Esophagus (tissue), 2 donors: Measurements from ENCODE around the gene CNKSR1. TPM values are rescaled to one million over a fixed set of nuclear protein-coding genes. Genes with fewer than 3 reads are reported as not detected.

ENCODE experiments used
- H3K27ac ChIP-seq, 2 donors: one replicate each; pipeline ENCODE4 v1.5.1; 2013; ENCODE audit warnings: low read depth in 2 of 2, mild to moderate bottlenecking in 2 of 2, inconsistent platforms in 1 of 2, low read length in 1 of 2, moderate library complexity in 1 of 2
- H3K27me3 ChIP-seq, 2 donors: one replicate each; pipeline ENCODE4 v1.6.1; 2013; ENCODE audit warnings: low read length in 2 of 2, control low read depth in 1 of 2, mild to moderate bottlenecking in 1 of 2; ENCODE audit not compliant: insufficient read depth in 2 of 2, control insufficient read depth in 1 of 2
- H3K36me3 ChIP-seq, 2 donors: one replicate each; pipeline ENCODE4 v1.6.1; 2013; ENCODE audit warnings: low read length in 1 of 2; ENCODE audit not compliant: control insufficient read depth in 2 of 2, insufficient read depth in 2 of 2
- H3K4me1 ChIP-seq, 2 donors: one replicate each; pipeline ENCODE4 v1.6.1; 2013; ENCODE audit warnings: low read length in 1 of 2; ENCODE audit not compliant: control insufficient read depth in 2 of 2, insufficient read depth in 2 of 2
- H3K4me3 ChIP-seq, 2 donors: one replicate each; pipeline ENCODE4 v1.5.1; 2013; ENCODE audit warnings: low read length in 2 of 2, mild to moderate bottlenecking in 2 of 2, low read depth in 1 of 2, moderate library complexity in 1 of 2
- H3K9me3 ChIP-seq, 2 donors: one replicate each; pipeline ENCODE4 v1.6.1; 2013; ENCODE audit warnings: mild to moderate bottlenecking in 2 of 2, low read depth in 1 of 2, low read length in 1 of 2, moderate library complexity in 1 of 2; ENCODE audit not compliant: control insufficient read depth in 2 of 2, insufficient read depth in 1 of 2
- WGBS, 2 donors: extraction: QIAGEN DNeasy Blood & Tissue Kit; methylation state at CpG; one replicate each; pipeline ENCODE4 v1.1.7; 2013; 5-methylcytosine and 5-hydroxymethylcytosine counted together
- polyA plus RNA-seq, 2 donors: library from polyadenylated mRNA; stranded (reverse); fragments of 200-250 nt; gene quantifications; one replicate each; pipeline ENCODE4 v1.2.3, GENCODE V29; 2013
- donor health status: healthy with polysubstance abuse.
- donor health status: Bipolar disorder and iron deficiency.

CNKSR1 gene
- polyA plus RNA-seq, 2 donors: 18.7 to 31.9 TPM

- H3K4me1 ChIP-seq: peaks cover 0 to 12% of the 10 kb centered on the region in 2 donors
- WGBS, 2 donors: 65% methylated on average over 5 of the region's 5 CpGs
- no peaks in the 10 kb centered on the region for H3K9me3 ChIP-seq
Observed at GRCh38 chr1:26168410-26169197, 8.7 kb upstream of the CNKSR1 start, which contains the start of gene C1orf232. TSS of gene C1orf232 (minus strand) at chr1:26168963. CDS start at chr1:26168499, 464 bp downstream.

GRCh38 chr1:26169198-26169554 is 8.1 kb upstream of the CNKSR1 start:
- H3K27me3 ChIP-seq: no peaks in the 10 kb centered on the region
- H3K4me1 ChIP-seq: peaks cover 0 to 11% of the 10 kb centered on the region in 2 donors
- 63 to 65% methylated on average over 4 of the region's 4 CpGs for WGBS, 2 donors
- peak overlapping the region in 1 of 2 donors; percentile 38 for H3K27ac ChIP-seq
- H3K9me3 ChIP-seq: no peaks in the 10 kb centered on the region
- H3K4me3 ChIP-seq: no peak overlapping the region
- H3K36me3 ChIP-seq: peaks cover 0 to 3% of the 10 kb centered on the region in 2 donors

More at GRCh38 chr1:26168410-26169197, 8.7 kb upstream of the CNKSR1 start, which contains the start of gene C1orf232:
- H3K36me3 ChIP-seq: peaks cover 0 to 3% of the 10 kb centered on the region in 2 donors
- H3K27ac ChIP-seq: peak within 1 kb of the TSS; percentile 63 to 87
- peak within 1 kb of the TSS; percentile 80 to 94 for H3K4me3 ChIP-seq
- H3K27me3 ChIP-seq: no peaks in the 10 kb centered on the region

GRCh38 chr1:26169669-26170471 is 7.4 kb upstream of the CNKSR1 start, which contains the start of gene ZNF593:
TSS of gene ZNF593 (plus strand) at chr1:26169908. CDS start at chr1:26169984, 76 bp downstream.
- Histone ChIP-seq H3K4me3 (peak within 1 kb of the TSS; percentile 80 to 94), H3K27ac (peak within 1 kb of the TSS; percentile 63 to 87), H3K9me3 (no peaks in the 10 kb centered on the region), H3K27me3 (no peaks in the 10 kb centered on the region), H3K36me3 (peaks cover 0 to 3% of the 10 kb centered on the region in 2 donors), H3K4me1 (peaks cover 0 to 11% of the 10 kb centered on the region in 2 donors)
- 1 to 2% methylated on average over 64 to 76 of the region's 76 CpGs for WGBS, 2 donors

GRCh38 chr1:26170472-26170821 is 6.8 kb upstream of the CNKSR1 start:
- peaks cover 0 to 11% of the 10 kb centered on the region in 2 donors for H3K4me1 ChIP-seq
- WGBS, 2 donors: 57 to 61% methylated on average over 9 of the region's 9 CpGs
- H3K36me3 ChIP-seq: peaks cover 0 to 3% of the 10 kb centered on the region in 2 donors
- H3K27ac ChIP-seq: peak overlapping the region in 1 of 2 donors; percentile 87
- no peaks in the 10 kb centered on the region for H3K9me3 ChIP-seq
- H3K27me3 ChIP-seq: no peaks in the 10 kb centered on the region
- H3K4me3 ChIP-seq: peak overlapping the region; percentile 80 to 94

- Histone ChIP-seq H3K4me1 (peaks cover 0 to 11% of the 10 kb centered on the region in 2 donors), H3K9me3 (no peaks in the 10 kb centered on the region), H3K36me3 (peaks cover 0 to 3% of the 10 kb centered on the region in 2 donors), H3K4me3 (peak within 1 kb of the TSS in 1 of 2 donors; percentile 80), H3K27ac (no peak within 1 kb of the TSS), H3K27me3 (no peaks in the 10 kb centered on the region)
- WGBS, 2 donors: 90 to 93% methylated on average over 34 of the region's 34 CpGs
Observed at GRCh38 chr1:26171084-26172072, 5.9 kb upstream of the CNKSR1 start, which contains the start of gene ZNF593OS. TSS of gene ZNF593OS (minus strand) at chr1:26171832. CDS start at chr1:26171661, 171 bp downstream.

GRCh38 chr1:26175346-26175745 is 1.9 kb upstream of the CNKSR1 start:
- Histone ChIP-seq H3K27me3 (no peaks in the 10 kb centered on the region), H3K4me3 (no peak overlapping the region), H3K36me3 (peaks cover 0 to 3% of the 10 kb centered on the region in 2 donors), H3K4me1 (peaks cover under 1 to 11% of the 10 kb centered on the region in 2 donors), H3K9me3 (no peaks in the 10 kb centered on the region), H3K27ac (no peak overlapping the region)
- 89 to 94% methylated on average over 8 of the region's 8 CpGs for WGBS, 2 donors

GRCh38 chr1:26180010-26180506 is 2.8 kb downstream of the CNKSR1 start:
- WGBS, 2 donors: 73 to 86% methylated on average over 4 of the region's 4 CpGs
- peaks cover 4 to 8% of the 10 kb centered on the region in 2 donors for H3K4me1 ChIP-seq
- H3K4me3 ChIP-seq: no peak overlapping the region
- peak overlapping the region in 1 of 2 donors; percentile 36 for H3K27ac ChIP-seq
- H3K27me3 ChIP-seq: no peaks in the 10 kb centered on the region
- H3K9me3 ChIP-seq: no peaks in the 10 kb centered on the region
- peaks cover 0 to 22% of the 10 kb centered on the region in 2 donors for H3K36me3 ChIP-seq

GRCh38 chr1:26181586-26182382 is 4.5 kb downstream of the CNKSR1 start:
- Histone ChIP-seq H3K4me1 (peaks cover 4 to 8% of the 10 kb centered on the region in 2 donors), H3K27ac (peak overlapping the region; percentile 62 to 71), H3K27me3 (no peaks in the 10 kb centered on the region), H3K4me3 (no peak overlapping the region), H3K36me3 (peaks cover 0 to 27% of the 10 kb centered on the region in 2 donors), H3K9me3 (no peaks in the 10 kb centered on the region)
- 54 to 66% methylated on average over 9 of the region's 9 CpGs for WGBS, 2 donors
